Mammary epithelial cell (primary cell): Measurements from ENCODE around the gene GPR141.

Experiments used
- CTCF ChIP-seq, 2 donors: IDR thresholded peaks in 1 of 2; conservative IDR thresholded peaks in 1 of 2; 2 replicates each; pipeline ENCODE4 v1.5.1; 2011 to 2012; ENCODE audit warnings: inconsistent platforms in 2 of 2, low read length in 2 of 2, mild to moderate bottlenecking in 2 of 2, control low read depth in 1 of 2, low read depth in 1 of 2; ENCODE audit not compliant: insufficient read depth in 1 of 2; ENCODE audit errors: extremely low read depth in 1 of 2
- EZH2 ChIP-seq: IDR thresholded peaks from 2 replicates; pipeline ENCODE4 v1.6.1; 2012; ENCODE audit warnings: low read length, inconsistent platforms, borderline replicate concordance

DNA sequence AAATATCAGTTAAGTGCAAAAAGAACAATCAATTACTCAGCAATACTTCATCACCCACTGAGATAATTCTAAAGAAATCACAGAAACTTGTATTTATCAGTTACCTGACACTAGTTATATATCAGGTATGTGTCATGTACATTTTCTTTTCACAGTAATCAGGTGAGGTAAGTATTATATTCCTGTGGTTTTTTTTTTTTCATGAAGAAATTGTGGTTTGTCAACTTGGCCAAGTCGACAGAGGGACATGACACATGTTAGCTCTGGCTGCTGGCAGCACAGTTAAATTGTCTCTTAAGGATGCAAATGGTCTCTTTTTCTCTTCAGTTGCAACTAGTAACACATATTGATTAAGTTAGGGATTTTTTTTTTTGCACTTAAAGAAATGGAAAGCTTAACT lies 13.7 kb upstream of the GPR141 start:
- TF ChIP-seq CTCF (conservative IDR thresholded peaks at IDR 0.05 in 1 of 2, IDR thresholded peaks at IDR 0.05 in 1 of 2; ENCODE audit: extremely low read depth in 1 of 2, insufficient read depth in 1 of 2, low read depth in 1 of 2, low read length in 2 of 2), result no peak
- no peak for TF ChIP-seq EZH2
